Endothelial cell (in vitro differentiated cells): ENCODE measurements around the gene SIL1. TPM values are rescaled to one million over a fixed set of nuclear protein-coding genes. Genes with fewer than 3 reads are reported as not detected.
A peak's percentile ranks its signal among the peaks of the same experiment; 100 is the strongest.

Experiments
- DNase-seq: peaks from one replicate; pipeline ENCODE4 v3.0.0; 2021; ENCODE audit warnings: low spot score
- H3K27ac Mint-ChIP-seq: one replicate; pipeline ENCODE4 v1.8.0; 2021; ENCODE audit warnings: mixed read lengths, inconsistent platforms; ENCODE audit not compliant: unreplicated experiment
- H3K27me3 Mint-ChIP-seq: one replicate; pipeline ENCODE4 v1.8.0; 2021; ENCODE audit warnings: mild to moderate bottlenecking, moderate library complexity, mixed read lengths, inconsistent platforms; ENCODE audit not compliant: unreplicated experiment
- H3K36me3 Mint-ChIP-seq: one replicate; pipeline ENCODE4 v1.8.0; 2021; ENCODE audit warnings: mild to moderate bottlenecking, low read depth, mixed read lengths, inconsistent platforms; ENCODE audit not compliant: unreplicated experiment
- H3K4me1 Mint-ChIP-seq: one replicate; pipeline ENCODE4 v1.8.0; 2021; ENCODE audit warnings: mild to moderate bottlenecking, mixed read lengths, inconsistent platforms; ENCODE audit not compliant: unreplicated experiment
- H3K4me3 Mint-ChIP-seq: one replicate; pipeline ENCODE4 v1.8.0; 2021; ENCODE audit warnings: mild to moderate bottlenecking, mixed read lengths, inconsistent platforms; ENCODE audit not compliant: unreplicated experiment
- H3K9me3 Mint-ChIP-seq: one replicate; pipeline ENCODE4 v1.8.0; 2021; ENCODE audit warnings: mixed read lengths, inconsistent platforms; ENCODE audit not compliant: unreplicated experiment
- total RNA-seq: library from RNA; stranded (reverse); fragmentation: NEBNext Ultra II Directional; extraction: Animal tissue kit (Norgen Biotek cat#: 25700); gene quantifications from one replicate; pipeline ENCODE4 v1.2.1, GENCODE V29; 2021; ENCODE audit not compliant: unreplicated experiment
- TF ChIP-seq, protein P1 (sequence below): fragments of 200-600 bp; sonication (generic); IDR thresholded peaks from one replicate; pipeline ENCODE4 v1.5.0; 2021; ENCODE audit warnings: antibody characterized with exemption; ENCODE audit not compliant: unreplicated experiment

SIL1 gene
- total RNA-seq, 1 donor from 2014 or later = 35.6 TPM

DNA sequence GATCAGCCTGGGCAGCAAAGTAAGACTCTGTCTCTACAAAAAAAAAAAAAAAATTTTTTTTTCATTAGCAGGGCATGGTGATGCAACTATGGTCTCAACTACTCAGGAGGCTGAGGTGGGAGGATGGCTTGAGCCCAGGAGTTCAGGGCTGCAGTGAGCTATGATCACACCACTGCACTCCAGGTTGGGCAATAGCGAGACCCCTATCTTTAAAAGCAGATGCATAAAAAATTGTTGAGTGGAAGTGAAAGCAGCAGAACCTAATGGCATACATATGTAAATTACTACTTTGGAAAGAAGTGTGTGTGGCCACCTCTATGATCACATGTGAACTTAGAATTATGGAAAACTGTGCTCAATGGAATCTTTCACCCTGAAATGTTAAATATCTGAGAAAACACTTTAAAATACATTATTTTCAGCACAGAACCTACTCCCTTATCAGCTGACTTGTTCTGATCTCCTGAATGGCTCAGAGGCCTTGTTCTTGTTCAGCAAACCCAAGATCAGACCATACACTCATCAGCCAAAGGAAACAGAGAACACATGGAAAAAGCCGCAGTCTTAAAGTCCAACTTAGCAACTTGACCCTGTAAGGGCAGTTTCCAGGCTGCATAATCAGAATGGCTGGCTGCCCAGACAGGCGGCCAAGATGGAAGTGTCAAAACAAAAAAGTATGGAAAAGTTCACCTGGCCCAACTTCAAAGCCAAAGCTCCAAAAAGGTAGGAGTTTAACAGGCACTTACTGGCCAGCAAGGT lies 56.5 kb downstream of the SIL1 start:
- H3K27ac Mint-ChIP-seq = no peak overlapping the region

DNA sequence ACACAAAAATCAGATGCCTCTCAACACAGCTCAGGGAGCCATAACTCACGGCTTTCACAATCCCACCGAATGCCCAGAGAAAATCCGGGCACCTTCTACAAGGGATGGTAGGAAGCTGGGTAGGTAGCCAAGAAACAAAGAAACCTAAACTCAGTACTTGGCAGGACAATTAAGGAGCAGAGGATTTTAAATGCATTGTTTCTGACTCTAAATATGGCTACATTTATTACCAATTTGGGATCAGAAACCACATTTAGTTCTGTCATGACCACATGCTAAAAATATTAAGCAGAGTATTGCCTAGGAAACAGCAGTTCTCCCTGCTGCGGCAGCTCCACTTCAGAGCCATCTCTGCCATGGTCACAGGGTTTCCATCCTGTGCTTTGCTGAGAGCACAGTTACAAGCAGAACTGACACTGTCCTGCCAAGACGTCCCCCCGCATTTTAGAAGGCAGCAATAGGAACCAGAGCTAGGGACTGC lies 57.5 kb downstream of the SIL1 start:
- peaks cover 15% of the 10 kb centered on the region for H3K4me1 Mint-ChIP-seq

More for the DNA sequence above, 56.5 kb downstream of the SIL1 start:
- peaks cover 15% of the 10 kb centered on the region for H3K4me1 Mint-ChIP-seq
- DNase-seq = no peak
- H3K9me3 Mint-ChIP-seq = no peaks in the 10 kb centered on the region
- peaks cover 1% of the 10 kb centered on the region for H3K27me3 Mint-ChIP-seq
- H3K36me3 Mint-ChIP-seq = no peaks in the 10 kb centered on the region
- TF ChIP-seq, protein P1, sequence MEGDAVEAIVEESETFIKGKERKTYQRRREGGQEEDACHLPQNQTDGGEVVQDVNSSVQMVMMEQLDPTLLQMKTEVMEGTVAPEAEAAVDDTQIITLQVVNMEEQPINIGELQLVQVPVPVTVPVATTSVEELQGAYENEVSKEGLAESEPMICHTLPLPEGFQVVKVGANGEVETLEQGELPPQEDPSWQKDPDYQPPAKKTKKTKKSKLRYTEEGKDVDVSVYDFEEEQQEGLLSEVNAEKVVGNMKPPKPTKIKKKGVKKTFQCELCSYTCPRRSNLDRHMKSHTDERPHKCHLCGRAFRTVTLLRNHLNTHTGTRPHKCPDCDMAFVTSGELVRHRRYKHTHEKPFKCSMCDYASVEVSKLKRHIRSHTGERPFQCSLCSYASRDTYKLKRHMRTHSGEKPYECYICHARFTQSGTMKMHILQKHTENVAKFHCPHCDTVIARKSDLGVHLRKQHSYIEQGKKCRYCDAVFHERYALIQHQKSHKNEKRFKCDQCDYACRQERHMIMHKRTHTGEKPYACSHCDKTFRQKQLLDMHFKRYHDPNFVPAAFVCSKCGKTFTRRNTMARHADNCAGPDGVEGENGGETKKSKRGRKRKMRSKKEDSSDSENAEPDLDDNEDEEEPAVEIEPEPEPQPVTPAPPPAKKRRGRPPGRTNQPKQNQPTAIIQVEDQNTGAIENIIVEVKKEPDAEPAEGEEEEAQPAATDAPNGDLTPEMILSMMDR = no peak
- H3K4me3 Mint-ChIP-seq = no peak overlapping the region

DNA sequence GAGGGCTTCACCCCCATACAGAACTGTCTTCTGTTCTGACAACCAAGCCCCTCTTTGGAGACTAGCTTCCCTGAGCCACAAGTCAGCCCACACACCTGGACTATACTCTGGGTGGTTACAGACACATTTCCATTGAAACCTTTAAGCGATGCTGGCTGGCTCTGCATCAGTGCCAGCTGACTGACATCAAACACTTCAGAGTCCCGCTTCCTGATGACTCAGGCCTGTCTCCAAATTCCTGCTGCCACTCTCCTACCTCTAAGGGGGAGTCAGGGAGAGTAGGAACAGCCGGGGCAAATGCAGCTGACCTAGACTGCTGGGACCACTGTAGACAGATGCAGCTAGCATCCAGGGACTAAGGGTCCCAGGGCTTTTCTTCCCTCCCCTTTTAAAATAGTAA lies 59.4 kb downstream of the SIL1 start:
- peaks cover 2% of the 10 kb centered on the region for H3K27me3 Mint-ChIP-seq
- DNase-seq = peak; percentile 13
- H3K4me1 Mint-ChIP-seq = peaks cover 15% of the 10 kb centered on the region
- no peak overlapping the region for H3K4me3 Mint-ChIP-seq
- H3K9me3 Mint-ChIP-seq = no peaks in the 10 kb centered on the region
- no peaks in the 10 kb centered on the region for H3K36me3 Mint-ChIP-seq
- no peak overlapping the region for H3K27ac Mint-ChIP-seq
- TF ChIP-seq, protein P1 = no peak

More for the DNA sequence above, 57.5 kb downstream of the SIL1 start:
- TF ChIP-seq, protein P1 = no peak
- no peak overlapping the region for H3K4me3 Mint-ChIP-seq
- H3K36me3 Mint-ChIP-seq = no peaks in the 10 kb centered on the region
- no peaks in the 10 kb centered on the region for H3K9me3 Mint-ChIP-seq
- H3K27ac Mint-ChIP-seq = no peak overlapping the region
- no peak for DNase-seq
- H3K27me3 Mint-ChIP-seq = peaks cover 1% of the 10 kb centered on the region

DNA sequence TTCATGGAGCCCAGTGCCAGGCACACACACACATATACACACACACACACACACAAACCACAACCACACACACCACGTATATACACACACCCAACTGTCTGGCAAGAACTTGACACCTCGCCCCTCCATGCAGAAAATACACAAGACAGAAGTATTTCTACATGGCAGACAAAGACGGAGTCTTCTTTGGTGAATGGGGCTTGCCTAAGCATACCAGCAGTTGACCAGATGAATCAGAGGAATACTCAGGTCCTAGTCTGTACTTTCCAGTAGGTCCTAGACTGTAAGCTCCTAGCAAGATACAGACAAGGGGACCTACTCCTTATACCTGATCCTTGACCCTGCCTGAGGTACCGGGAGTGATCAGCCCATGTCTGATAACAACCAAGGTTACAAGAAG lies 60.1 kb downstream of the SIL1 start:
- H3K4me1 Mint-ChIP-seq = peaks cover 19% of the 10 kb centered on the region
- H3K9me3 Mint-ChIP-seq = no peaks in the 10 kb centered on the region
- no peak for DNase-seq
- no peaks in the 10 kb centered on the region for H3K36me3 Mint-ChIP-seq
- no peak overlapping the region for H3K4me3 Mint-ChIP-seq
- H3K27me3 Mint-ChIP-seq = peaks cover 2% of the 10 kb centered on the region
- TF ChIP-seq, protein P1 = no peak
- no peak overlapping the region for H3K27ac Mint-ChIP-seq

DNA sequence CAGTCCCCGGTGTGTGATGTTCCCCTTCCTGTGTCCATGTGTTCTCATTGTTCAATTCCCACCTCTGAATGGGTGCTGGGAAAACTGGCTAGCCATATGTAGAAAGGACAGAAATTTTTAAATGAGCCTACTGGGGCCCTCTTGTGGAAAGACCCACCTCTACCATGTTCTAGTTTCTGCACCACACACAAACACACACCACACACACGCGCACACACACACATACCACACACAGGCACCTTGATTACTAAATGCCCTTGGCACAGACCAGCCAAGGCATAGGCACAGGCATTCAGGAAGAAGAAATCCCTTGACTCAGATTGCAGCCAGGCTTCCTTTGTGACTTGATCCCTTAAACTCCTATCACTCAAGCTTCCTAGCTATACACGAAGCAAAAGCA lies 60.5 kb downstream of the SIL1 start:
- no peaks in the 10 kb centered on the region for H3K9me3 Mint-ChIP-seq
- no peak overlapping the region for H3K4me3 Mint-ChIP-seq
- H3K27me3 Mint-ChIP-seq = peaks cover 2% of the 10 kb centered on the region
- peak; percentile 12 for DNase-seq
- H3K4me1 Mint-ChIP-seq = peaks cover 22% of the 10 kb centered on the region
- H3K36me3 Mint-ChIP-seq = no peaks in the 10 kb centered on the region
- H3K27ac Mint-ChIP-seq = no peak overlapping the region
- TF ChIP-seq, protein P1 = no peak
